ENCODE data around the gene ZNF800. TPM values are rescaled to one million over a fixed set of nuclear protein-coding genes. Genes with fewer than 3 reads are reported as not detected.

ZNF800 gene
- polyA plus RNA-seq, 1 of the 3 experiments (the other 2 are of a cell fraction) = 9.2 TPM

- DNase-seq = no peak
These were observed 26.7 kb upstream of the ZNF800 start for GRCh38 chr7:127419196-127419595.

More at GRCh38 chr7:127419196-127419595, 26.7 kb upstream of the ZNF800 start:
- H3F3A ChIP-seq (replicated peaks; ENCODE audit: insufficient read depth) = no peaks in the 10 kb centered on the region
- no peak overlapping the region for H3K4me3 ChIP-seq (ENCODE audit: low read depth in 2 of 2, low read length in 1 of 2)
- no peaks in the 10 kb centered on the region for H3K9me2 ChIP-seq
- H3K4me2 ChIP-seq = no peak overlapping the region
- WGBS (ENCODE audit: low lambda C conversion rate) = 13% methylated on average over 2 of the region's 2 CpGs
- no peak overlapping the region for H2AFZ ChIP-seq (ENCODE audit: low read depth)
- H3K9me3 ChIP-seq = no peaks in the 10 kb centered on the region
- no peak overlapping the region for H3K27ac ChIP-seq (ENCODE audit: low read depth in 2 of 2, low read length in 1 of 2)
- no peak for TF ChIP-seq IRF3 (IDR thresholded peaks at IDR 0.05; ENCODE audit: low read depth, low read length)
- no peak for TF ChIP-seq SIN3A (IDR thresholded peaks at IDR 0.05; ENCODE audit: borderline replicate concordance, low read depth, low read length)
- no peak for TF ChIP-seq RXRA (IDR thresholded peaks at IDR 0.05; ENCODE audit: borderline replicate concordance, low read depth)
- TF ChIP-seq CTCF (IDR thresholded peaks at IDR 0.05) = no peak
- TF ChIP-seq JUND (IDR thresholded peaks at IDR 0.05) = no peak
- TF ChIP-seq GATA2 (CRISPR knock-in tag; IDR thresholded peaks at IDR 0.05) = no peak
- no peak for TF ChIP-seq MXI1 (IDR thresholded peaks at IDR 0.05; ENCODE audit: low read depth, low read length)
- no peak for TF ChIP-seq TEAD4 (IDR thresholded peaks at IDR 0.05; ENCODE audit: borderline replicate concordance, insufficient read depth)
- no peak for TF ChIP-seq TAF1 (IDR thresholded peaks at IDR 0.05; ENCODE audit: borderline replicate concordance, low read depth, low read length)
- TF ChIP-seq CHD2 (IDR thresholded peaks at IDR 0.05; ENCODE audit: low read length, partially characterized antibody) = no peak
- no peak for TF ChIP-seq MEF2A (IDR thresholded peaks at IDR 0.05; ENCODE audit: borderline replicate concordance, low read depth)
- TF ChIP-seq REST (IDR thresholded peaks at IDR 0.05; ENCODE audit: low read depth, low read length) = no peak
- no peak for TF ChIP-seq USF1 (IDR thresholded peaks at IDR 0.05; ENCODE audit: borderline replicate concordance, low read depth)
- no peak for TF ChIP-seq FOXM1 (IDR thresholded peaks at IDR 0.05; ENCODE audit: low read depth)
- TF ChIP-seq NRF1 (IDR thresholded peaks at IDR 0.05; ENCODE audit: low read depth, low read length) = no peak
- TF ChIP-seq ZBTB33 (IDR thresholded peaks at IDR 0.05; ENCODE audit: borderline replicate concordance, low read depth) = no peak
- TF ChIP-seq SMC3 (IDR thresholded peaks at IDR 0.05; ENCODE audit: low read depth, low read length) = no peak
- TF ChIP-seq FOSL2 (IDR thresholded peaks at IDR 0.05; ENCODE audit: borderline replicate concordance, low read depth) = no peak
- no peak for TF ChIP-seq ELF1 (IDR thresholded peaks at IDR 0.05)
- TF ChIP-seq PBX3 (IDR thresholded peaks at IDR 0.05) = no peak
- CTCF ChIA-PET = no interaction called here
- no peaks in the 10 kb centered on the region for H3K36me3 ChIP-seq (replicated peaks in 1 of 2; ENCODE audit: control insufficient read depth in 1 of 2, insufficient read depth in 2 of 2, low read length in 1 of 2)
- H3K4me1 ChIP-seq (ENCODE audit: control insufficient read depth in 1 of 2, insufficient read depth in 2 of 2, low read depth in 1 of 2, low read length in 1 of 2) = no peaks in the 10 kb centered on the region
- POLR2A ChIA-PET = no interaction called here
- no peaks in the 10 kb centered on the region for H3K79me2 ChIP-seq (ENCODE audit: insufficient read depth)
- H4K20me1 ChIP-seq (ENCODE audit: insufficient read depth) = no peaks in the 10 kb centered on the region
- no peak overlapping the region for H3K9ac ChIP-seq
- no peaks in the 10 kb centered on the region for H3K27me3 ChIP-seq (ENCODE audit: insufficient read depth)
